Left lung (tissue), 10 donors: ENCODE measurements around the gene C10orf90. TPM values are rescaled to one million over a fixed set of nuclear protein-coding genes. Genes with fewer than 3 reads are reported as not detected.

Experiments used
- ATAC-seq: fragments of 200-7000 bp; cut with Tn5 transposase; one replicate; pipeline ENCODE4 v1.9.1; 2020; ENCODE audit warnings: moderate library complexity
- DNase-seq, 4 donors: peaks; one replicate each; pipeline ENCODE4 v3.0.0-alpha.2; 2013 to 2020
- H3K27ac ChIP-seq, 2 donors: fragments of 200-600 bp; sonication (generic) in 1 of 2; one replicate each; pipeline versions ENCODE4 v1.5.0 to v1.8.0; 2020 to 2021
- H3K27me3 ChIP-seq, 2 donors: fragments of 200-600 bp; sonication (generic) in 1 of 2; one replicate each; pipeline versions ENCODE4 v1.5.0 to v1.8.0; 2020 to 2021
- H3K36me3 ChIP-seq, 2 donors: fragments of 200-600 bp; sonication (generic) in 1 of 2; one replicate each; pipeline versions ENCODE4 v1.5.0 to v1.8.0; 2020 to 2021
- H3K4me1 ChIP-seq, 2 donors: fragments of 200-600 bp; one replicate each; pipeline ENCODE4 v1.8.0; 2021
- H3K4me3 ChIP-seq, 2 donors: fragments of 200-600 bp; sonication (generic) in 1 of 2; one replicate each; pipeline versions ENCODE4 v1.5.0 to v1.8.0; 2020 to 2021; ENCODE audit warnings: mild to moderate bottlenecking in 1 of 2
- H3K9me3 ChIP-seq, 2 donors: fragments of 200-600 bp; sonication (generic) in 1 of 2; one replicate each; pipeline versions ENCODE4 v1.5.0 to v1.8.0; 2020 to 2021
- CTCF ChIP-seq, 2 donors: fragments of 200-600 bp; sonication (generic) in 1 of 2; IDR thresholded peaks; one replicate each; pipeline versions ENCODE4 v1.5.0 to v1.8.0; 2021; ENCODE audit warnings: antibody characterized with exemption in 2 of 2
- intact Hi-C, 2 donors: fragments of 100-400 bp; cut with DNase I; formaldehyde crosslinking; loops; one replicate each; pipeline versions ENCODE4 v1.11.2 to v1.14.2; 2022
- polyA plus RNA-seq, 6 donors: library from polyadenylated mRNA; unstranded; fragments of 120-200 nt; gene quantifications; one replicate each; pipeline ENCODE4 v1.2.1, GENCODE V29; 2013; ENCODE audit not compliant: insufficient read length in 6 of 6
- total RNA-seq, 2 donors: library from RNA; stranded (reverse); fragmentation: NEBNext Ultra II Directional; extraction: Animal tissue kit (Norgen Biotek cat#: 25700); gene quantifications; one replicate each; pipeline ENCODE4 v1.2.1, GENCODE V29; 2021
- donor health status: DM: no; HTN: yes; CAD: no.
- donor health status: DM: no; HTN: no; CAD: no.

Gene C10orf90
- total and polyA plus RNA-seq, 8 donors, result 12.6 to 29.8 (median 20.5) TPM; not detected in 2

GRCh38 chr10:126518218-126519080 is 152.0 kb downstream of the C10orf90 start:
- ATAC-seq (peak; percentile 63), DNase-seq (no peak)
- H3K27me3 ChIP-seq, result no peaks in the 10 kb centered on the region
- no peaks in the 10 kb centered on the region for H3K4me1 ChIP-seq
- H3K9me3 ChIP-seq, result no peaks in the 10 kb centered on the region
- no peak overlapping the region for H3K27ac ChIP-seq
- H3K4me3 ChIP-seq, result no peak overlapping the region
- no peaks in the 10 kb centered on the region for H3K36me3 ChIP-seq
- no peak for TF ChIP-seq CTCF (IDR thresholded peaks at IDR 0.05)
- intact Hi-C loops, result no loop called here

- Histone ChIP-seq H3K27ac (no peak overlapping the region), H3K4me1 (no peaks in the 10 kb centered on the region), H3K4me3 (no peak overlapping the region), H3K36me3 (no peaks in the 10 kb centered on the region), H3K9me3 (no peaks in the 10 kb centered on the region), H3K27me3 (no peaks in the 10 kb centered on the region)
- TF ChIP-seq CTCF (IDR thresholded peaks at IDR 0.05), result no peak
- intact Hi-C loops, result no loop called here
- ATAC-seq (no peak), DNase-seq (no peak)
These were observed 154.0 kb downstream of the C10orf90 start for GRCh38 chr10:126516515-126516914.

- Histone ChIP-seq H3K27me3 (no peaks in the 10 kb centered on the region), H3K27ac (no peak overlapping the region), H3K9me3 (no peaks in the 10 kb centered on the region), H3K36me3 (no peaks in the 10 kb centered on the region), H3K4me1 (no peaks in the 10 kb centered on the region), H3K4me3 (no peak overlapping the region)
- TF ChIP-seq CTCF (IDR thresholded peaks at IDR 0.05), result no peak
- intact Hi-C loops, result loop anchor here in 1 of 2 donors (5.0 kb wide), 1 partner anchor 530 kb away; no protein-coding TSS in a partner anchor
- DNase-seq (no peak), ATAC-seq (no peak)
These were observed 158.5 kb downstream of the C10orf90 start for GRCh38 chr10:126511917-126512479.

GRCh38 chr10:126509182-126509581 is 161.3 kb downstream of the C10orf90 start:
- intact Hi-C loops, result no loop called here
- Histone ChIP-seq H3K36me3 (no peaks in the 10 kb centered on the region), H3K4me3 (no peak overlapping the region), H3K9me3 (no peaks in the 10 kb centered on the region), H3K27ac (no peak overlapping the region), H3K4me1 (no peaks in the 10 kb centered on the region), H3K27me3 (peaks cover 0 to 3% of the 10 kb centered on the region in 2 donors)
- no peak for DNase-seq
- TF ChIP-seq CTCF (IDR thresholded peaks at IDR 0.05), result no peak
- no peak for ATAC-seq

DNA sequence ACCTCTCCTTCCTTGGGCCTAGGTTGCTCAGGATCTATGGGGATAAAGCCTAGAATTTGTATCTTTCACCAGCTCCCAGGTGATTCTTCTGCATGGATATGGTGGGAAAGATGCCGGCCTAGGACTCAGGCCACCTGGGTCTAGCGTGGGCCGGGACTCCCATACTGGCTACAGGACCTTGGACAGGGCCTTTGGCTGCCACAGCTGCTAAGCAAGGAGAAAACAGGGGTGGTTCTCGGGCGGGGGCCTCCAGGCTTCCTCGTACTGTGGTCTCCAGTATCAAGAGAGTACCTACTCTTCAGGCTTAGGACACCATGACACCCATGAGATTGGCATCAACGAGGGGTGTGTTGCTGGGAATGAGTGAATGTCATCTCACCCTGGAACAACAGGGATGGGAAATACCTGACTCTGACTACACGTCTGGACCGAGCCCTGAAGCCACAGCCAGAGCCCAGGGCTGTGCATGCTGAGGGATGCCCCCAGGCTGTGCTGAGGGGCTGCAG is 161.9 kb downstream of the C10orf90 start:
- Histone ChIP-seq H3K36me3 (no peaks in the 10 kb centered on the region), H3K4me3 (no peak overlapping the region), H3K9me3 (no peaks in the 10 kb centered on the region), H3K4me1 (no peaks in the 10 kb centered on the region), H3K27ac (no peak overlapping the region), H3K27me3 (peaks cover 0 to 3% of the 10 kb centered on the region in 2 donors)
- ATAC-seq (no peak), DNase-seq (no peak)
- TF ChIP-seq CTCF (IDR thresholded peaks at IDR 0.05), result no peak
- intact Hi-C loops, result no loop called here
